ENCODE results near the gene DMBX1. TPM values are rescaled to one million over a fixed set of nuclear protein-coding genes. Genes with fewer than 3 reads are reported as not detected.

The DMBX1 gene
- total and polyA plus RNA-seq, 9 of the 15 experiments (the other 6 are each of a cell fraction or from before 2014, with no cell fraction given) = 0.25 to 4.3 (median 1.0) TPM

- TF ChIP-seq SRF (CRISPR knock-in tag; IDR thresholded peaks at IDR 0.05) (no peak), ZBTB9 (CRISPR knock-in tag; IDR thresholded peaks at IDR 0.05) (peak; percentile 39; the same call in 1 of the 2 replicates), CHAMP1 (IDR thresholded peaks at IDR 0.05) (no peak; the same call in 1 of the 2 replicates), NCOA4 (IDR thresholded peaks at IDR 0.05; ENCODE audit: partially characterized antibody) (no peak), ZNF197 (CRISPR knock-in tag; IDR thresholded peaks at IDR 0.05; ENCODE audit: low read depth) (no peak), ESRRB (CRISPR knock-in tag; IDR thresholded peaks at IDR 0.05; ENCODE audit: borderline replicate concordance) (no peak), NKRF (IDR thresholded peaks at IDR 0.05; ENCODE audit: borderline replicate concordance) (no peak), YY1 (IDR thresholded peaks at IDR 0.05; ENCODE audit: borderline replicate concordance in 1 of 3, control insufficient read depth in 1 of 3, extremely low read depth in 1 of 3, insufficient read depth in 3 of 3, insufficient read length in 1 of 3, insufficient replicate concordance in 2 of 3, low read depth in 1 of 3, low read length in 2 of 3) (peak in 1 of 3 experiments; percentile 56), FOXJ3 (CRISPR knock-in tag; IDR thresholded peaks at IDR 0.05) (no peak), ARID3A (IDR thresholded peaks at IDR 0.05; ENCODE audit: borderline replicate concordance, low read depth, low read length) (peak; percentile 84; the same call in 1 of the 2 replicates), ZNF41 (CRISPR knock-in tag; conservative IDR thresholded peaks at IDR 0.05) (no peak), SMARCB1 (IDR thresholded peaks at IDR 0.05; ENCODE audit: insufficient read length, low read depth) (no peak), CLOCK (CRISPR knock-in tag; IDR thresholded peaks at IDR 0.05; ENCODE audit: borderline replicate concordance) (no peak)
Measured at GRCh38 chr1:46527474-46528296, 38.0 kb downstream of the DMBX1 start (continued).
